Peyer's patch (tissue), 4 donors: ENCODE data around the gene FAM47E.
"Not testable (repeated sequence)": the region's sequence is repeated elsewhere in the genome, so short reads cannot be mapped to it uniquely, and the experiment has no call there.

Source experiments
- POLR2A ChIP-seq, 2 donors: fragments of 450-650 bp; IDR thresholded peaks; one replicate each; pipeline ENCODE4 v1.5.1; 2017; ENCODE audit warnings: antibody characterized with exemption in 2 of 2, mild to moderate bottlenecking in 2 of 2, moderate library complexity in 2 of 2
- TF ChIP-seq, protein P1 (sequence below), 6 experiments: fragments of 450-650 bp in 4 of 6; fragments of 200-600 bp in 2 of 6; sonication (generic) in 1 of 6; IDR thresholded peaks; one replicate each; pipeline ENCODE4 v1.5.1; 2017 to 2019; ENCODE audit warnings: antibody characterized with exemption in 6 of 6, mild to moderate bottlenecking in 3 of 6, moderate library complexity in 1 of 6

DNA sequence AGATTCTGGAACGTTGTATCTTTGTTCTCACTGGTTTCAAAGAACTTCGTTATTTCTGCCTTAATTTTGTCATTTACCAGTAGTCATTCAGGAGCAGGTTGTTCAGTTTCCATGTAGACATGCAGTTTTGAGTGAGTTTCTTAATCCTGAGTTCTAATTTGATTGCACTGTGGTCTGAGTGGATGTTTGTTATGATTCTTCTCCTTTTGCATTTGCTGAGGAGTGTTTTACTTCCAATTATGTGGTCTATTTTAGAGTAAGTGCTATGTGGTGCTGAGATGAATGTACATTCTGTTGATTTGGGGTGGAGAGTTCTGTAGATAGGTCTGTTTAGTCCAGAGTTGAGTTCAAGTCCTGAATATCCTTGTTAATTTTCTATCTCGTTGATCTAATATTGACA, 36.3 kb downstream of the FAM47E start:
- TF ChIP-seq, protein P1, sequence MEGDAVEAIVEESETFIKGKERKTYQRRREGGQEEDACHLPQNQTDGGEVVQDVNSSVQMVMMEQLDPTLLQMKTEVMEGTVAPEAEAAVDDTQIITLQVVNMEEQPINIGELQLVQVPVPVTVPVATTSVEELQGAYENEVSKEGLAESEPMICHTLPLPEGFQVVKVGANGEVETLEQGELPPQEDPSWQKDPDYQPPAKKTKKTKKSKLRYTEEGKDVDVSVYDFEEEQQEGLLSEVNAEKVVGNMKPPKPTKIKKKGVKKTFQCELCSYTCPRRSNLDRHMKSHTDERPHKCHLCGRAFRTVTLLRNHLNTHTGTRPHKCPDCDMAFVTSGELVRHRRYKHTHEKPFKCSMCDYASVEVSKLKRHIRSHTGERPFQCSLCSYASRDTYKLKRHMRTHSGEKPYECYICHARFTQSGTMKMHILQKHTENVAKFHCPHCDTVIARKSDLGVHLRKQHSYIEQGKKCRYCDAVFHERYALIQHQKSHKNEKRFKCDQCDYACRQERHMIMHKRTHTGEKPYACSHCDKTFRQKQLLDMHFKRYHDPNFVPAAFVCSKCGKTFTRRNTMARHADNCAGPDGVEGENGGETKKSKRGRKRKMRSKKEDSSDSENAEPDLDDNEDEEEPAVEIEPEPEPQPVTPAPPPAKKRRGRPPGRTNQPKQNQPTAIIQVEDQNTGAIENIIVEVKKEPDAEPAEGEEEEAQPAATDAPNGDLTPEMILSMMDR (IDR thresholded peaks at IDR 0.05) = not testable (repeated sequence)
- not testable (repeated sequence) for TF ChIP-seq POLR2A (IDR thresholded peaks at IDR 0.05)
